Activated naive CD4-positive, alpha-beta T cell treated with anti-CD3 and anti-CD28 coated beads, Interleukin-2, amount 50 U/mL, for 24 hours (primary cell): ENCODE results near the gene TM7SF3.

Experiments
- H3K27ac Mint-ChIP-seq: one replicate; pipeline ENCODE4 v1.8.0; 2021; ENCODE audit warnings: mild to moderate bottlenecking, mixed read lengths
- H3K27me3 Mint-ChIP-seq: one replicate; pipeline ENCODE4 v1.8.0; 2021; ENCODE audit warnings: mixed read lengths
- H3K36me3 Mint-ChIP-seq: one replicate; pipeline ENCODE4 v1.8.0; 2021; ENCODE audit warnings: mixed read lengths
- H3K4me1 Mint-ChIP-seq: one replicate; pipeline ENCODE4 v1.8.0; 2021; ENCODE audit warnings: mixed read lengths
- H3K4me3 Mint-ChIP-seq: one replicate; pipeline ENCODE4 v1.8.0; 2021; ENCODE audit warnings: mild to moderate bottlenecking, mixed read lengths
- H3K9me3 Mint-ChIP-seq: one replicate; pipeline ENCODE4 v1.8.0; 2021; ENCODE audit warnings: mixed read lengths

Gene TM7SF3

DNA sequence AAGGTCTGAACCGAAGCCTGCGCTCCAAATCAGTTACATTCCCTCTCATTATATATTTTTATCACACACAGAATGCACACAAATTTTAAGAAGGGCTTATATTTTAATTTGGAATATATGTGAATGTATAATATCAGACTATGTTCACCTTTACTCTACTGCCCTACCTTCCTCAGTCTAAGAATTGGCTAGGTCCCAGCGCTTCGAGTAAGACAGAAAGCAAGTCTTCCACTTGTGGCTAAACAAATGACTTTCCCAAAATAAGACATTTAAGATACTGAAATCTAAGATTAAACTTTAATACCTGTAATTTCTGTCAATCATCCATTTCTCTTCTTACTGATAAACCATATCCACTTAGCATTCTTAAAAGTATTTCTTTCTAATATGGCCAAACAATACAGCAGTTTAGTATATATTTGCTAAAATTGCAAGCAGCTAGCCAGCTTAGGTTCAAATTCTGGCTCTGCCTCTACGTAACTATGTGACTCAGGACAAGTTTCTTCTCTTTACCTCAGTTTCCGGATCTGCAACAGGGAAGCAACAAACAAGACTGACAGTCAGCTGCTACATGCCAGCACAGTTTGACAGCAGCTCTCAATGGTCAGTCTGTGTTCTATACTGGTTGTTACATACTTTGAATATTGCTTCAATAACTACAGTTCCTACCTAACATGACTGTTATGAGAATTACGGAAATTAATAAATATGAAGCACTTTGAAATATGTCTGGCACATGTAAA is 78.4 kb downstream of the TM7SF3 start:
- H3K27ac Mint-ChIP-seq = peak overlapping the region; percentile 60
- H3K9me3 Mint-ChIP-seq = no peaks in the 10 kb centered on the region
- H3K4me3 Mint-ChIP-seq = peak overlapping the region; percentile 97
- H3K4me1 Mint-ChIP-seq = peaks cover 69% of the 10 kb centered on the region
- H3K36me3 Mint-ChIP-seq = peaks cover 10% of the 10 kb centered on the region
- no peaks in the 10 kb centered on the region for H3K27me3 Mint-ChIP-seq

- Mint-ChIP-seq H3K9me3 (no peaks in the 10 kb centered on the region), H3K36me3 (peaks cover 22% of the 10 kb centered on the region), H3K27ac (no peak overlapping the region), H3K4me3 (no peak overlapping the region), H3K27me3 (no peaks in the 10 kb centered on the region), H3K4me1 (peaks cover 46% of the 10 kb centered on the region)
Measured at GRCh38 chr12:26929590-26929989, 84.6 kb downstream of the TM7SF3 start.

DNA sequence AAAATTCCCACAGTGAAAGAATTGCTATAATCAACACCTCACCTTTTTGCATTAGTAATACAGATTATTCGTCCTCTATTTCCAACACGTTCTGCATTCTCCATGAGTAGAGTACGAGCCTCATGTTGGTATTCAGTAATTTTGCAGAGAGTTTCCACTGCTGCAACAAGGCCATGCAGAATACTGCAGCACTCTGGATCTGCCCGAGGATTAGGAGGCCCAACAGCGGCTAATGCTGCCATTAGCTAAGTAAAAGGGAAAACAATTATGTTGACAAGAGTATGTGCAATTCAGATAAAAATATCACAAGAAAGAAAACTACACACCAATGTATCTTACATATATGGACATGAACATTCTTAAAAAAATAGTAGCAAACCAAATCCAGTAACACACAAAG is 85.5 kb downstream of the TM7SF3 start:
- H3K4me3 Mint-ChIP-seq = no peak overlapping the region
- H3K9me3 Mint-ChIP-seq = no peaks in the 10 kb centered on the region
- H3K4me1 Mint-ChIP-seq = peaks cover 37% of the 10 kb centered on the region
- no peak overlapping the region for H3K27ac Mint-ChIP-seq
- H3K36me3 Mint-ChIP-seq = peaks cover 20% of the 10 kb centered on the region
- no peaks in the 10 kb centered on the region for H3K27me3 Mint-ChIP-seq
